Fibroblast of the conjunctiva (primary cell): ENCODE results near the gene POGLUT2.

Experiments
- DNase-seq: peaks from one replicate; pipeline ENCODE4 v3.0.0-alpha.2; 2010; ENCODE audit warnings: low read depth

Gene POGLUT2

DNA sequence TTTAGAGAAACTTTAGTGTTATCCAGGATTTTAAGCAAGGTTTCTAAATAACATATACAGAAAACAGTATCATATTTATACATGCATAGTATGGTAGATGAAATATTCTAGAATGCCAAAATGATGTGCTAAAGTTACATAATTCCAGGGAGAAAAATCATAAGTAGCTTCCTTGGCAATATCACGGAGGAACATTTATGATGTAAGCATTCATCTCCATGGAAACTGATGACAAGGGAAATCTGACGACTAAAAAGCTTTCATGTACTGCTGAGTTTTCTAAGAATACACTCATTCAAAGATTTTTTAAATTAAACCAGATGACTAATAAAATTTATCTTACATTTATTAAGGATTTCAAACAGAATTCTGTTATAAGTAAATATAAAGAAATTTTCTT is 29.9 kb downstream of the POGLUT2 start:
- no peak for DNase-seq

DNA sequence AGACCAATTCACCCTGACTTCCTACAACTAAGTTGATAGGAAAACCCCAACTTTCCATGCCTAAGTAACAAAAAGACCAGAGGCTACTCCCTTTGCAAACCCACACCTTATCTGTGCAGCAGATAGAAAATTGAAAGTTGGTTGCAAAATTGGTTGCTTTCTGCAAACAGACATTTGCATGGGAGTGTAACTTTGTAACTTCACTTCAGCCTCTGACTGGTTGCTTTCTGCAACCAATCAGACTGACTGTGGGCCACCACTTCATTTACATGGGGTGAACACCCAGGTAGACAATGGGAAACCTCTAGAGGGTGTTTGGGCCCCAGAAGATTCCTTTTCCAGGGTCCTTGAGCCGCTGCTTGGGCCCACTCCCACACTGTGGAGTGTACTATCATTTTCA is 35.0 kb downstream of the POGLUT2 start:
- DNase-seq: no peak

DNA sequence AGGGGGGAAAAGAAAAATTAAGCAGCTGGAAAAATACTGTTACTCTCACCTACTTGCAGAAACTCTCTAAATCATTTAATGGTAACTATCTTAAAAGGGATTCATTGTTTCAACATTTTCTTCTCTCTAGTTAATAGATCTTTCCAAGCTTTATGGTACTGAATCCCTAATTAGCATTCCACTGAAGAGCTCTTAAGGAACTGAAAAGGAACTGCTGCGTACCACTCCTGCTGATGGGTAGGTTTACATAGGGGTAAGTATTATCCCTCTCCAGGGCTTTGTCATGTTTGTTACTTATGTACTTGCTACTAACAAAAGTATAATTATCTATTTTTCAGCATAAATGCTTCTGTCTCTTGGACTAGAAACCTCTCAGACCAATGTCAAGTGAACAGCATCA is 37.7 kb downstream of the POGLUT2 start:
- DNase-seq: no peak

DNA sequence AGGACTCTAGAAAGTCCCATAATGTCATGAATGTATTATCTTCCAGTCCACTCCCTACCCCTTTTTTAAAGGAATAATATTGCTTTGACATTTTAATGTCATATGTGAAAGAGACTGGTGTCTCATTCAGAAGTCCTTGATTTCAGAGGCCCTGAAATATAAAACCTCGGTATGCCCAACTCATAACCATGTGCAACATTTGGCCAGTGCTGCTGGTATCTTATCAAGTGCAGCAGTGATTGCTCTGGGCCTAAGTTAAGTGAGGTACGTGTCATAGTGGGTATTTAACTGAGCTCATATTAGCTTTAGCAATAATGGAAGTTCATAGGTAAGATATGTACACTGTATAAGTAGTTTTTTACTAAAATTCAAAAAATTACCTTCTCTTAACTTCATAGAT is 39.9 kb downstream of the POGLUT2 start:
- no peak for DNase-seq

DNA sequence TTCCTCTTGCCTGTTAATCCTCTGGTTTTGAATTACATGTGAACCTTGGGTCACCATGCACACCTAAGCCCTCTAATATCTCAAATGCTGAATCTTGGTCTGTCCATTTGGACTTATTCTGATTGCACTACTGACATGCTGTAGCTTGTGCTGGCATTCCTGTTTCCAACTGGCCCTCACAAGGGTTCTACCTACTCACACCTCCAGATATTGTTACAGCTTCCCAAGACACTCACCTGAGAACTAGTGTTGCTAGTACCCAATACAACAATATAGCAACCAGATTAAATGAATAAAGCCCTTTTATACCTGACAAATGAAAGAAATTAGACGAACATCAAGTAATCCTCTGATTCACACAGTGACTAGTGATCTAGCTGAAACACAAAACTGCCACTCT is 41.8 kb downstream of the POGLUT2 start:
- DNase-seq: no peak

DNA sequence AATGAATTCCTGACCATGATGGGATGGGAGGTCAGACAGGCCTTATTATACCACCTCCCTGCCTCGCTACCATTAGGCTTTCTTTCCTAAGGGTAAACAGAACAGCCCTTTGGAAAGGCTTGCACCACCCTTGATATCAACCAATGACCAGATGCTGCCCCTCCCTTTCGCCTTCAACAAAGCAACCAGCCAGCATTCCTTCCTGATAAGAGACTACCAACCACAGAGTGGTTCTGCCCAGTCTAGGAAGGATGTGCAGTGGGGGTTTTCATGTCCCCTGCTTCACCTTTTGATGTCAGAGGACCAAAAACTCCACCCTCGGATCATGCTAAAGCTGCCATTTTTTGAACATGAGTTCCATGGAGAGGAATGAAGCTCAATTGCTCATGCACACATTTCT is 46.9 kb downstream of the POGLUT2 start:
- DNase-seq: no peak

DNA sequence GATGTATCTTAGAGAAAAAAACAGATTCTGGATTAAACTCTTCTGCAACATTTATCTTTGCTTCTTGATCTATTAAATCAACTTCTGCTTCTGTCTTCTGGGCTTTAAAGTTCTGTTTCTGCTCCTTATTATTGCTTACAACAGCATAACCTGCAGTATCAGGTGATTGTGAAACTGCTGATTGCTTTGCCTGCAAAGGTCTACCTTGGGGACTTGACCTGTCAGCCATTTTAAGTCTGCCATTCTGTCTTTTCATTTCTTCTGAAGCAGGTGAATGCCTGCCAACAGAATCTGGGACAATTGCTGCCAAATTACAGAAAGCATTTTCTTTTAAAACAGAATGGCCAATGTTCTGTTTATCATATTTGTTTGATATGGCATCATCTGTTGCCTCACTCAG is 56.3 kb downstream of the POGLUT2 start:
- DNase-seq: no peak

DNA sequence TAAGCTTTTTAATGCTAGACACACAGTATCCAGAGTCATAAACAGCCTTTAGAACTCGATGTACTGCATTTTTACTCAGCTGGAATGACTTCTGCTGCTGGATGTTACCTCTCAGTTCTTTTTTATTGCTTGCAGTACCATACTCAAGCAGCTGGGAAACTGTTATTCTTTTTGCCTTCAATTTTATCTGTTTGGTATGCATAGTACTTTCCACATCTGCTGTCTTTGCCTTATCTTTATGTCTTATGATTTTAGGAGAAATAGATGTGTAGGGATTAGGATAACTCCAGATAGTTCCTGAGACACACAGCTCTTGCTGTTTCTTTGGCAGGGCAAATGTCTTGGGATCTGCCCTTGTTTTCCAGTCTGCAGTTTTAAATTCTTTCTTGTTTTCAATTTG is 56.7 kb downstream of the POGLUT2 start:
- DNase-seq: no peak
